Retina (tissue), 1 donor: Measurements from ENCODE around the gene ZNF527.
"Not testable (repeated sequence)": the region's sequence is repeated elsewhere in the genome, so short reads cannot be mapped to it uniquely, and the experiment has no call there.

ENCODE experiments used
- DNase-seq: peaks from one replicate; pipeline ENCODE4 v3.0.0-alpha.2; 2016

ZNF527 gene

DNA sequence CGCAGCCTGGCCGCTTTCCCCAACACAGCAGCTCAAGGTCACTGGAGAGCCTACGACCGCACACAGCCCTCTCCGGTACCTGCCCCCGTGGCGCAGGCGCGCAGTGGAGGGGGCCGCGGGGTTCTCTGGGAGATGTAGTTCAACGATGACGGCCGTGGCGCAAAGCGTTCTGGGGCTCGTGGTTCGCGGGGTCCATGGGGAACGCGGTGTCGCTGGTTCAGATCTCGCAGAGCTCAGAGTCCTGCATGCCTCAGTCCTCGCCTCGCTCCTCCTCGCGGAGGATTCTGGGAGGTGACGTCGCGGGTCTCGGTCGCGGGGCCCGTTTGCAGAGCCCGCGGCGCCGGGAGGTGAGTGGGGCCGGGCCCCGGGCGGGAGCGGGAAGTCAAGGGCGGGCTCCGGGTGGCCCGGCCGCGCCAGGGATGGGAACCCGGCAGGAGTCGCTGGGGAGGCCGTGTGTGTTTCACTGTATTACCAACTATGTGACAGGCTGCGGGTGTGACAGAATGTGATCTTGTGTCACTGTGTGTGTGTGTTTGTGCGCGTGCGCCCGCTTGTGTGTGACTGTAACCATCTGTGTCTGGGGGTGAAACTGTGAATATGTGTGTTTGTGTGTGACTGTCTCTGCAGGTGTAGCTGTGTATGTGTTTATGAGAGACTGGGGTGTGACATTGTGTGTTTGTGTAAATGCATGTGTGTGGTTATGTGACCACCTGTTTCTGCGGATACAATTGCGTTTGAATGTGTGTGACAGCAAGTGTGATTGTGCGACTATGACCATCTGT is at the start of gene ZNF527:
TSS of gene ZNF527 (plus strand) at position 220 of the 782 bp plus-strand sequence. CDS start 3,100 bp downstream, outside the sequence.
- peak; percentile 98 for DNase-seq

DNA sequence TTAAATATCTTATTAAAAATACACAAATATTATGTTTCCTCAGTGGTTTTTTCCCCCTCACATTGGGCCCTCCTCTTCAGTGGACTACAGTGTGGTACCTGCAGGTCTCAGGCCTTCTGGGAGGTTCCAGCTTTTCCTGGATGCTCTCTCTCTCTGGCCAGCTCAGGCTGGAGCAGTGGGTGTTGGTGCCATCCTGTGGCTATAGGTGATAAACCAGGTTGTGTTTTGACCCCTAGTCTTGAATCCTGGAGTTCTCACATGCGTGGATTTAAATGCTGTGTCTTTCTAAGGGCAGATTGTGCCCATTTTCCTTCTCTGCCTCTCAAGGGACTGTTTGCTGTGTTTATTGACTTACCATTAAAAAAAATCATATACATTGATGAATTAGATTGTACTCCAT is 41.2 kb upstream of the ZNF527 start:
- DNase-seq = no peak

DNA sequence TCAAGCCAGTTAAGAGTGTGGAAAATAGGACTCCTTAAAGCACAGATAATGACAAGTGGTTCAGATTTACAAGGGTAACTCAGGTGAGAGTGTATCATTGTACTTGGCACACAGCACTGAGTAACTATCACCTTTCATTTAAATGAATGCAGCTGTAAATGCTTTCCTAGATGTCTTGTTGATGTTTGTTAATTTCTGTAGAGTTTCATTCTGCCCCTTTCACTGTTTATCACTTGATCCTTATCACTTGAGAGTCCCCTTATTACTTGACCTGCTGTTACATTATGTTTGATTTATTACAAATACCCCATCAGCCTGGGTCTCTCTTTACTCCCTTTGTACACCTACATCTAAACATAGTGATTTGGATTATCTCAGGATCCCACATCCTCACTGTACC is 38.1 kb upstream of the ZNF527 start:
- no peak for DNase-seq

DNA sequence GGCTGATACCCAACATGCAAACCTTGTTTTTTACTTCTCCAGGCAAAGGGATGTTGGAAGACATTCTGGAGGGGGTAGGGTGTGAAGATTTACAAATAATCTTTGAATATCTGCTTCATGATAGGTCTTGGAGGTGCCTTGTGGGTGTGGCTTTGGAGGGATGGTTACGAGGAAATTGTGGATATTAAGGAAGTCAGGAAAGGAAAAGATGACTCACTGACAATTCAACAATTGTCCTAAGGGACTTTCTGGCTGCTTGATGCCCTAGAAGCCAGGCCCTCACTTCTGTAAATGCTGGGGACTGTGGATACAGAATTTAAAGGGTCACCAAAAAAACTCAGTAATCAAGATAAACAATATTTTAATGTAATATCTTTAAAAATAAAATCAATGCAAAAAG is 37.4 kb upstream of the ZNF527 start:
- DNase-seq = no peak

DNA sequence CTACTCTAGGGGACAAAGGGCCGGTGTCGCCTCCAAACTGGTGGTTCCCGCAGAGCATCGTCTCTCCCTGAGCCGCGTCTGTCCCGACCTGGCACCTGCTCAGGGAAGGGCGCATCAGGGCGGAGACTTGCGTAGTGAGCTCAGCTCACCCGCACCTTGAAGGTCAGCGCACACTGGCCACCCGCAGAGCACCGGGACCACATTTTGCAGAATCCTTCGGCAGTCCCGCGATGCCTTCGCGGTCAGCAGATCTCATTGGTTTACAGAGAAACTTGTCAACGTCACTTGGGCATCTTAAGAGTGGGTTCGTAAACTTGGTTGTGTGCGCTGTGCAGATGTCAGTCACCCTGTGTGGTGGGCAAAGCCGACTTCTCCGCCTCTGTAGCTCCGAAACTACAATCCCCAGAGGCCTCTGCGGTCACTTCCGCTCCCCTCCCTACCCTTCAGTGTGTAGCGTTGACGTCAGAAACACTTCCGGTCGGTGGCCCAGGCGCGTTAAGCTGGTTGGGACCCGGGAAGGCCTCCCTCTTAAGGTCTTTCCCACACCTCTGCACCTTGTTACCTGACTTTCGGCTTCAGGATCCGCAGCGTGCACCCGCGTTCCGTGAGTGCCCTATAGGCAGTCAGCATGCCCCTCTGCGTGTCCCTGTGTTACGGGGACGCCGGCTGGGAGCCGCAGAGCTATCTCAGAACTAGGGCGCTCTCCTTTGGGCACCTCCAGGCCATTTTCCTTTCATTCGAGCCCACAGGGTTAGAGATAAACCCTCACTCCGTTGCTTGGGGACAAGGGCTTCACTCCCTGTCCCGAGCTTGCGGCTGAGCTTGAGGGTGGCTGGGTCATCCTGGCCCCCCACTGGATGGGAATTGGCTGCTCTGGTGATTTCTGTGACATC is 36.5 kb upstream of the ZNF527 start:
- peak; percentile 97 for DNase-seq

DNA sequence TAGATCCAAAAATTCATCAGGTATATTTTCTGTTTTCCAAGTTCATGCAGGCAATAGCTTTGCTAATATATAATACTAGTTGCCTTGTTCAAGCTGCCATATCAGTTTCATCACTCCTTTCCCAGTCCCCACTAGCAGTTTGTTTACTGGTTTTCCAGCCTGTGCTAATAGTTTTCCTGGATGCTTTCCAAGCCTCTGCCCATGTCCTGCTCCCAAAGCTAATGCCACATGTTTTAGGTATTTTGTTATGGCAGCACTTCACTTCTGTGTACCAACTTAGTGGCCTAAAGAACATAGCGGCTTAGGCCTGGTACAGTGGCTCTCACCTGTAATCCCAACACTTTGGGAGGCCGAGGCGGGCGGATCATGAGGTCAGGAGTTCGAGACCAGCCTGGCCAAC is 28.1 kb upstream of the ZNF527 start:
- no peak for DNase-seq

DNA sequence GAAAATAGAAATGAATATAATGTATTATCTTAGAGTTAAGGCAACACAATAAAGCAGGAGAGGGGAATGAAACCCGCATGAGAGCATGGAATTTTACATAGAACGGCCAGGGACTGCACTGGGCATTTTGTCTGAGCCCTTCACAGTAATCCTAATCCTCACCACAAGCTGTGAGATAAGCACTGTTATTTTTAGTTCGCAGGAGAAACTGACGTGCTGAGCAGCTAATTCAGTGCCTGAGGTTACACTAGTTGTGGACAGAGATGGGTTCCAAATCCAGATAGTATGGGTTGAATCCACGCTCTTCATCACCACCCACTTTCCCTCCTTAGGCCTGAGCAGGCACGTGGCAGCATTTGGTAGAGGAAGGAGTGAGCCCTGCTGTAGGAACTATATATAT is 24.8 kb upstream of the ZNF527 start:
- DNase-seq = no peak

DNA sequence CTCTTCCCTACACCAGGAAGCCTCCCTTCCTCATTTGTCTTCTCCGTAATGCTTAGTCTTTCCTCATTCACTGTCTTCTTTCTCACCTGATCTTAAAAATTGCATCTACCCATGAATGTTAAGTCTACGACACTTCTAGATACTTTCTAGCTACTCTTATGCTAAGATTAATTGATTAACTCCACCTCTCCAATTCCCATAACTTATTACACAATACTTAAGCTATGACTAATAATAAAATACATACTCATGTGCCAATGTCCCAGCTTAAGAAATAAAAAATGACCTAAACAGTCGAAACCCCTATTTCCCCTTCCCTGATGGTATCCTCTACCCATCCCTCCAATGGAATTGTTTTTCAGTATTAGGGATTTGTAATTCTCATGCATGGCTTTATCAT is 22.8 kb upstream of the ZNF527 start:
- DNase-seq = no peak

DNA sequence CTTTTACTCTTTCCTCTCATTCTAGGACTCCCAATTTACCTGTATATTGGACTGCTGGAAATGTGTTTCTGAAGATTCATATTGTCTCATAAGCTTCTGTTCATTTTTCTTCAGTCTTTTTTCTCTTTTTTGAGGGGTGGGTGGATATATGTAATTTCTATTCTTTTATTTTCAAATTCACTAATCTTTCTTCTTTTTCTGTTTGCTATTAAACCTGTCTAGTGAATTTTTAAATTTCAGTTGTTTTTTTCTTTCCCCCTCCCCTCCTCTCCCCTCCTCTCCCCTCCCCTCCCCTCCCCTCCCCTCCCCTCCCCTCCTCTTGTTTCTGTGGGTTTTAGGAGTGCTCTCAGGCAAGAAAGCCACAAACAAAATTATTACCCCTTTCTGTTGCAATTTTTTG is 16.9 kb upstream of the ZNF527 start:
- DNase-seq = no peak

DNA sequence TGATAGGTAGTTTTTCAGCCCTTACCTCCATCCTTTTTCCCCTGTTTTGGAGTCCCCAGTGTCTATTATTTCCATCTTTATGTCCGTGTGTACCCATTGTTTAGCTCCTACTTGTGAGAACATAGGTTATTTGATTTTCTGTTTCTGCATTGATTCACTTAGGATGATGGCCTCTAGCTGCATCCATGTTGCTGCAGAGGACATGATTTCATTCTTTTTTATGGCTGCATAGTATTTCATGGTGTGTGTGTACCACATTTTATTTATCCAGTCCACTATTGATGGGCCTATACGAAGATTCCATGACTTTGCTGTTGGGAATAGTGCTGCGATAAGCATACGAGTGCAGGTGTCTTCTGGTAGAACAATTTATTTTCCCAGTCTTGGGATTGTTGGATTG is 15.0 kb upstream of the ZNF527 start:
- no peak for DNase-seq

DNA sequence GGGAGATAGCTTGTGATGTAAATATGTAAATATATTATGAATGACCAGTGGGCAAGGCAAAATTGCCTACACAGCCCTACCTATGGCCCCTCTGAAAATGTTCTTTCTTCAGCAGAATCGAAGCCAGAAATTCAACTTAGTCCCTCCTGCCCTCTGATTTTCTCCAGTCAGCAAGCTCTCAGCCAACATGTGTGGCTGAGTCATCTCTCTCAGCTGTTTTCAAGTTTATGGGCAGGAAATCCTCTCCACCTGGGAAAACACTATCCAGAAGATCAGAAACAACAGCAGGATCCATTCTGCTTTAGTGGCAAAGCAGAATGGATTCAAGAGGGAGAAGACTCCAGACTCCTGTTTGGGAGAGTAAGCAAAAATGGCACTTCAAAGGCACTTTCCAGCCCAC is 8.9 kb upstream of the ZNF527 start:
- DNase-seq = no peak

DNA sequence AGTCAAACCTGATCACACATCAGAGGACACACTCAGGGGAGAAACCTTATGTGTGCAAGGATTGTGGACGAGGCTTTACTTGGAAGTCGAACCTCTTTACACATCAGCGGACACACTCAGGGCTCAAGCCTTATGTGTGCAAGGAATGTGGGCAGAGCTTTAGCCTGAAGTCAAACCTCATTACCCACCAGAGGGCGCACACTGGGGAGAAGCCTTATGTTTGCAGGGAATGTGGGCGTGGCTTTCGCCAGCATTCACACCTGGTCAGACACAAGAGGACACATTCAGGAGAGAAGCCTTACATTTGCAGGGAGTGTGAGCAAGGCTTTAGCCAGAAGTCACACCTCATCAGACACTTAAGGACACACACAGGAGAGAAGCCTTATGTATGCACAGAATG is 8.2 kb upstream of the ZNF527 start:
- no peak for DNase-seq

DNA sequence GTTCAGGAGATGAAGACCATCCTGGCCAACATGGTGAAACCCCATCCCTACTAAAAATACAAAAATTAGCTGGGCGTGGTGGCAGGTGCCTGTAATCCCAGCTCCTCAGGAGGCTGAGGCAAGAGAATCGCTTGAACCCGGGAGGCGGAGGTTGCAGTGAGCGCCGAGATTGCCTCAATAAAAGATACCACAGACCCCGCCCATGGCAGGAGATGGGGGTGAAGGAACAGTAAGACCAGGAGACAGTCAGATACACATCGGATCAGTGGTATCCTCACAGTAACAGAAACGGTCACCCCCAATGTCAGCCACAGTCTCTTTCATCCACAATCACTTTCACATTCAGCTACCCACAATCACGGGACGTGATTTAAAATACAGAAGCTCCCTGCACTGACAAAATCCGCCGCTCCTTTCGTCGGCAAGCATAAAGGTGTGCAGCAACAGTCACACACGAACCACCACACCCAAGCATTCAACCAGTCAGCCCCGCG is 466 bp upstream of the ZNF527 start:
- DNase-seq = not testable (repeated sequence)

DNA sequence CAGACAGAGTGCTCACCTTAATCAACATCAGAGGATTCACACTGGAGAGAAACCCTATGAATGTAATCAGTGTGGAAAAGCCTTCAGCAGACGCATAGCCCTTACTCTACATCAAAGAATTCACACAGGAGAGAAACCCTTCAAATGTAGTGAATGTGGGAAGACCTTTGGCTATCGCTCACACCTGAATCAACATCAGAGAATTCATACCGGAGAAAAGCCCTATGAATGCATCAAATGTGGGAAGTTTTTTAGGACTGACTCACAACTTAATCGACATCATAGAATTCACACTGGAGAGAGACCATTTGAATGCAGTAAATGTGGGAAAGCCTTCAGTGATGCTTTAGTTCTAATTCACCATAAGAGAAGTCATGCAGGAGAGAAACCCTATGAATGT is 18.3 kb downstream of the ZNF527 start:
- DNase-seq = no peak

DNA sequence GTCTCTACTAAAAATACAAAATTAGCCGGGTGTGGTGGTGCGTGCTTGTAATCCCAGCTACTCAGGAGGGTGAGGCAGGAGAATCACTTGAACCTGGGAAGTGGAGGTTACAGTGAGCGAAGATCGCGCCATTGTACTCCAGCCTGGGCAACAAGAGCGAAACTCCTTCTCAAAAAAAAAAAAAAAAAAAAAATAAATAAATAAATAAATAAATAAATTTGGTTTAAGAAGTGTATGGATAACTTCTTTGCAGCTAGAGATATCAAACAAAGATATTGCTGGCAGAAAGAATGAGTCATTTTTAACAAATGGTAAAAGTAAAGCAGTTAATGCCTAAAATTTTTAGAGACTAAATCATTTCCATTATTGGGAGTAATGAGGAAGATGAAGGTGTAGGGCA is 20.5 kb downstream of the ZNF527 start:
- not testable (repeated sequence) for DNase-seq

DNA sequence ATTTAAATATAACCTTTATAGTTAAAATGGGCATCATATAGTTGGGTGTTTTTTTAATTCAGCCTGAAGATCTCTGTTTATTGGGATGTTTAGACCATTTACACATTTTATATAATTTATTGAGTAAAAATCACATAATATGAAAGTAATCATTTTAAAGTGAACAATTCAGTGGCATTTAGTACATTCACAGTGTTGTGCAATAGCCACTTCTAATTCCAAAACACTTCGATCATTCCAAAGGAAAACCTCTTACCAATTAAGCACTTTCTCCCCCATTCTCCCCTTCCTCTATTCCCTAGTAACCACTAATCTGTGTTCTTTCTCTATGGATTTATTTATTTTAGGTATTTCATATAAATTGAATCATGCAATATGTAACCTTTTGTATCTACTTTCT is 30.2 kb downstream of the ZNF527 start:
- DNase-seq = no peak

DNA sequence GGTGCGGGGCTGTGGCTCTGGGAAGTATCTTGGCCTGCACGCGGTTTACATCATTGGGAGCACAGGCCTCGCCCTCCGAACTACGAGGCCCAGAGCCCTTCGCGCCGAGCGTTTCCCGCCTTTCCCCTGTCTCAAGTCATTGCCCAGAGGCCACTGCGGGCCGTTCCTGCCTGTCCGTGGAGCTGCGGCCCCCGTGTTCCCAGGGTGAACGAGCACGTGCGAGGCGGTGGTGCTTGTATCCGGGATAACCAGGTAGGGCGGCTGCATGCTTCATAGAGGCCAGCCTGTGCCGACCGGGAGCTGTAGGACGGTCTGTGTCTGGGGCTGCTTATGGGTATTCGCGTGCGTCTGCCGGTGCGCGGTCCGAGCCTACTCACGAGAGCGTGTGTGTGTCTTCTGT is 32.5 kb downstream of the ZNF527 start:
- no peak for DNase-seq

DNA sequence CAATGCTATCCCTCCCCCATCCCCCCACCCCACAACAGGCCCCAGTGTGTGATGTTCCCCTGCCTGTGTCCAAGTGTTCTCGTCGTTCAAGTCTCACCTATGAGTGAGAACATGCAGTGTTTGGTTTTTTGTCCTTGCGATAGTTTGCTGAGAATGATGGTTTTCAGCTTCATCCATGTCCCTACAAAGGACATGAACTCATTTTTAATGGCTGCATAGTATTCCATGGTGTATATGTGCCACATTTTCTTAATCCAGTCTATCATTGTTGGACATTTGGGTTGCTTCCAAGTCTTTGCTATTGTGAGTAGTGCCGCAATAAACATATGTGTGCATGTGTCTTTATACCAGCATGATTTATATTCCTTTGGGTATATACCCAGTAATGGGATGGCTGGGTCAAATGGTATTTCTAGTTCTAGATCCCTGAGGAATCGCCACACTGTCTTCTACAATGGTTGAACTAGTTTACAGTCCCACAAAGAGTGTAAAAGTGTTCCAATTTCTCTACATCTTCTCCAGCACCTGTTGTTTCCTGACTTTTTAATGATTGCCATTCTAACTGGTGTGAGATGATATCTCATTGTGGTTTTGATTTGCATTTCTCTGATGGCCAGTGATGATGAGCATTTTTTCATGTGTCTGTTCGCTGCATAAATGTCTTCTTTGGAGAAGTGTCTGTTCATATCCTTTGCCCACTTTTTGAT is 35.4 kb downstream of the ZNF527 start:
- not testable (repeated sequence) for DNase-seq

DNA sequence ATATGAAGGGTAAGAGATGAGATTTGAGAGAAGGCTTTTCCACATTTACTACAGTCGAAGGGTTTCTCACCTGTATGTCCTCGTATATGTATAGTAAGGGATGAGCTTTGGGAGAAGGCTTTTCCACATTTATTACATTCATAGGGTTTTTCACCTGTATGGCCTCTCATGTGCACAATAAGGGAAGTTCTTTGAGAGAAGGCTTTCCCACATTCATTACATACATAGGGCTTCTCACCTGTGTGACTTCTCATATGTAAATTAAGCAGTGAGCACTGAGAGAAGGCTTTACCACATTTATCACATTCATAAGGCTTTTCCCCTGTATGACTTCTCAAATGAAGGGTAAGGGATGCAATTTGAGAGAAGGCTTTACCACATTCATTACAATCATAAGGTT is 41.8 kb downstream of the ZNF527 start:
- DNase-seq = no peak

DNA sequence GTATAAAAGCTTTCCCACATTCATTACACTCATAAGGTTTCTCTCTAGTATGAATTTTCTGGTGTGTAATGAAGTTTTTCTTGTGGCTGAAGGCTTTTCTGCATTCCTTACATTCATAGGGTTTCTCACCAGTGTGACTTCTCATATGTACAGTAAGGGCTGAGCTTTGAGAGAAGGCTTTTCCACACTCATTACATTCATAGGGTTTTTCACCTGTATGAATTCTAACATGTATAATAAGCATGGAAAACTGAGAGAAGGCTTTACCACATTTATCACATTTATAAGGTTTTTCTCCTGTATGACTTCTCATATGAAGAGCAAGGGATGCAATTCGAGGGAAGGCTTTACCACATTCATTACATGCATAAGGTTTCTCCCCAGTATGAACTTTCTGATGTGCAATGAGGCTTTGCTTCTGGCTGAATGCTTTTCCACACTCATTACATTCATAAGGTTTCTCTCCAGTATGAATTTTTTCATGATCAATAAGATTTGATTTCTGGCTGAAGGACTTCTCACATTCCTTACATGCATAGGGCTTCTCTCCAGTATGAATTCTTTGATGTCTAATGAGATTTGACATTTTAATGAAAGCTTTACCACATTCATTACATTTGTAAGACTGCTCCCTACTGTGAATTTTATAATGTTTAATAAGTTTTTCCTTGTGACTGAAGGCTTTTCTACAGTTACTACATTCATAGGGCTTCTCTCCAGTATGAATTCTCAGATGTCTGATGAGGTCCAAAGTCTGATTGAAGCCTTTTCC is 42.6 kb downstream of the ZNF527 start:
- DNase-seq = no peak
